DOHH2 (cell line): Measurements from ENCODE around the gene PCDH8.

Source experiments
- EZH2phosphoT487 ChIP-seq: fragments of 200-600 bp; sonication (generic); IDR thresholded peaks from 2 replicates; pipeline ENCODE4 v1.6.1; 2017; ENCODE audit warnings: borderline replicate concordance, mild to moderate bottlenecking, antibody characterized with exemption, low read length, moderate library complexity, mixed read lengths
- TF ChIP-seq, protein P1 (sequence below): fragments of 200-600 bp; sonication (generic); IDR thresholded peaks from one replicate; pipeline ENCODE4 v1.5.1; 2014; ENCODE audit warnings: antibody characterized with exemption, mild to moderate bottlenecking, low read depth, low read length; ENCODE audit not compliant: poor library complexity, severe bottlenecking

DNA sequence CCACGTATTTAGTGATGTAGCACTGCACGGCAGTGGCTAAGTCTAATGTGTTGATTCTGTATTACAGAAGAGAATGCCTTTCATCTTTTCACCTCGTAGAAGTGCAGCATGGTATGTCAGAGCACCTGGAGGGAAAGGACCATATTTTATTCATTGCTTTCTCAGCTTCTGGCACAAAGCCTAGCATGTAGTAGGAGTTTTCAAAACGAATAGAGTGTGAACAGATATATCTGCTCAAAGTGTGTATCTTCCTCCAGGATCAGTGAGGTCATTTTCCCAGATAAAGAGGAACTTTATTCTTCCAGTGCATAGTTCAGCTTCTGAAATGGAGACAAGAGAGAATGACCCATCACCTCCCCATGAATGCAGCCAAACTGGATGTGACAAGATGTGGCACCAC lies 21.2 kb upstream of the PCDH8 start:
- TF ChIP-seq, protein P1, sequence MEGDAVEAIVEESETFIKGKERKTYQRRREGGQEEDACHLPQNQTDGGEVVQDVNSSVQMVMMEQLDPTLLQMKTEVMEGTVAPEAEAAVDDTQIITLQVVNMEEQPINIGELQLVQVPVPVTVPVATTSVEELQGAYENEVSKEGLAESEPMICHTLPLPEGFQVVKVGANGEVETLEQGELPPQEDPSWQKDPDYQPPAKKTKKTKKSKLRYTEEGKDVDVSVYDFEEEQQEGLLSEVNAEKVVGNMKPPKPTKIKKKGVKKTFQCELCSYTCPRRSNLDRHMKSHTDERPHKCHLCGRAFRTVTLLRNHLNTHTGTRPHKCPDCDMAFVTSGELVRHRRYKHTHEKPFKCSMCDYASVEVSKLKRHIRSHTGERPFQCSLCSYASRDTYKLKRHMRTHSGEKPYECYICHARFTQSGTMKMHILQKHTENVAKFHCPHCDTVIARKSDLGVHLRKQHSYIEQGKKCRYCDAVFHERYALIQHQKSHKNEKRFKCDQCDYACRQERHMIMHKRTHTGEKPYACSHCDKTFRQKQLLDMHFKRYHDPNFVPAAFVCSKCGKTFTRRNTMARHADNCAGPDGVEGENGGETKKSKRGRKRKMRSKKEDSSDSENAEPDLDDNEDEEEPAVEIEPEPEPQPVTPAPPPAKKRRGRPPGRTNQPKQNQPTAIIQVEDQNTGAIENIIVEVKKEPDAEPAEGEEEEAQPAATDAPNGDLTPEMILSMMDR = no peak
- no peak for TF ChIP-seq EZH2phosphoT487
